OCI-LY7 (cell line): ENCODE data around the gene SLC25A33. TPM values are rescaled to one million over a fixed set of nuclear protein-coding genes. Genes with fewer than 3 reads are reported as not detected.

ENCODE experiments used
- BruUV-seq: library from RNA; stranded (reverse); fragments of 400-500 nt; replicated peaks from 2 replicates; lab custom pipeline; 2021; lab: Mats Ljungman, UMichigan
- CTCF ChIA-PET: fragments of 300-600 bp; sonication (Branson Sonifier 250); formaldehyde crosslinking; loops from one replicate; lab custom pipeline; 2022; ENCODE audit warnings: antibody characterized with exemption; ENCODE audit not compliant: unreplicated experiment; lab: Charles Lee
- POLR2A ChIA-PET: fragments of 300-600 bp; sonication (Branson Sonifier 250); formaldehyde crosslinking; loops from one replicate; lab custom pipeline; 2022; ENCODE audit warnings: antibody characterized with exemption; lab: Charles Lee
- DNase-seq: peaks from one replicate; pipeline ENCODE4 v3.0.0-alpha.2; 2015; ENCODE audit warnings: low spot score
- H2AFZ ChIP-seq: fragments of 200-600 bp; sonication (generic), shearing (Covaris generic); 2 replicates; pipeline ENCODE4 v1.6.1; 2014; ENCODE audit warnings: mild to moderate bottlenecking, antibody characterized with exemption, low read length, moderate library complexity
- H3K27ac ChIP-seq: fragments of 200-600 bp; sonication (generic); 2 replicates; pipeline ENCODE4 v1.5.1; 2014; ENCODE audit warnings: mixed run types, low read depth, mild to moderate bottlenecking, moderate library complexity, low read length, inconsistent platforms; ENCODE audit not compliant: poor library complexity, severe bottlenecking
- H3K36me3 ChIP-seq: fragments of 200-600 bp; sonication (generic); 2 replicates; pipeline ENCODE4 v1.6.1; 2014; ENCODE audit warnings: mild to moderate bottlenecking, antibody characterized with exemption, low read length, moderate library complexity, mixed read lengths; ENCODE audit not compliant: insufficient read depth
- H3K4me1 ChIP-seq: fragments of 200-600 bp; sonication (generic); 2 replicates; pipeline ENCODE4 v1.5.1; 2014; ENCODE audit warnings: mild to moderate bottlenecking, low read length; ENCODE audit not compliant: insufficient read depth, poor library complexity, severe bottlenecking
- H3K4me2 ChIP-seq: fragments of 200-600 bp; sonication (generic); 2 replicates; pipeline ENCODE4 v1.6.1; 2014; ENCODE audit warnings: mild to moderate bottlenecking, low read length
- H3K4me3 ChIP-seq: fragments of 200-600 bp; sonication (generic); 2 replicates; pipeline ENCODE4 v1.5.1; 2014; ENCODE audit warnings: mild to moderate bottlenecking, low read depth, low read length; ENCODE audit not compliant: poor library complexity, severe bottlenecking
- H3K79me2 ChIP-seq: fragments of 200-600 bp; sonication (generic); 2 replicates; pipeline ENCODE4 v1.6.1; 2016; ENCODE audit warnings: low read depth, mild to moderate bottlenecking, low read length, moderate library complexity, mixed read lengths; ENCODE audit not compliant: insufficient read depth
- H3K9me2 ChIP-seq: fragments of 200-600 bp; sonication (generic); 2 replicates; pipeline ENCODE4 v1.6.1; 2016; ENCODE audit warnings: mild to moderate bottlenecking, low read length, mixed read lengths; ENCODE audit not compliant: insufficient read depth
- H3K9me3 ChIP-seq: fragments of 200-600 bp; sonication (generic); 2 replicates; pipeline ENCODE4 v1.6.1; 2014; ENCODE audit warnings: mild to moderate bottlenecking, mixed run types, low read length, mixed read lengths
- H4K20me1 ChIP-seq: fragments of 200-600 bp; sonication (generic); 2 replicates; pipeline ENCODE4 v1.6.1; 2014; ENCODE audit warnings: mild to moderate bottlenecking, antibody characterized with exemption, low read length, moderate library complexity, mixed read lengths; ENCODE audit not compliant: insufficient read depth
- EZH2phosphoT487 ChIP-seq: fragments of 200-600 bp; sonication (generic); IDR thresholded peaks from 2 replicates; pipeline ENCODE4 v1.6.1; 2018; ENCODE audit warnings: low read depth, borderline replicate concordance, mild to moderate bottlenecking, mixed run types, antibody characterized with exemption, low read length, moderate library complexity, mixed read lengths
- intact Hi-C: fragments of 100-400 bp; cut with micrococcal nuclease; formaldehyde crosslinking; loops from one replicate; pipeline ENCODE4 v1.10.0; 2022; ENCODE audit not compliant: unreplicated experiment
- total RNA-seq, 2 experiments: library from RNA; depleted of rRNA in 1 of 2; stranded (reverse); fragments of >200 nt in 1 of 2; shearing (Covaris generic) in 1 of 2; gene quantifications; 2 replicates each; pipeline ENCODE4 v1.2.3, GENCODE V29; 2014 to 2022
- TF ChIP-seq, protein P1 (sequence below): fragments of 200-600 bp; sonication (generic); conservative IDR thresholded peaks from 2 replicates; pipeline ENCODE4 v1.5.1; 2014; ENCODE audit warnings: mild to moderate bottlenecking, antibody characterized with exemption, low read length, moderate library complexity, mixed read lengths

SLC25A33 gene
- total RNA-seq, 2 experiments from 2014 or later: 15.1 to 16.5 TPM

GRCh38 chr1:9600861-9601834, 61.9 kb downstream of the SLC25A33 start:
- POLR2A ChIA-PET: no interaction called here
- Histone ChIP-seq H3K4me1 (no peaks in the 10 kb centered on the region), H3K9me2 (no peaks in the 10 kb centered on the region), H3K36me3 (peaks cover 42% of the 10 kb centered on the region; the same call in 1 of the 2 replicates), H2AFZ (no peak overlapping the region), H3K79me2 (no peaks in the 10 kb centered on the region), H3K27ac (no peak overlapping the region), H4K20me1 (no peaks in the 10 kb centered on the region), H3K9me3 (no peaks in the 10 kb centered on the region), H3K4me2 (no peak overlapping the region), H3K4me3 (no peak overlapping the region)
- CTCF ChIA-PET: no interaction called here
- no peak for DNase-seq
- TF ChIP-seq, protein P1, sequence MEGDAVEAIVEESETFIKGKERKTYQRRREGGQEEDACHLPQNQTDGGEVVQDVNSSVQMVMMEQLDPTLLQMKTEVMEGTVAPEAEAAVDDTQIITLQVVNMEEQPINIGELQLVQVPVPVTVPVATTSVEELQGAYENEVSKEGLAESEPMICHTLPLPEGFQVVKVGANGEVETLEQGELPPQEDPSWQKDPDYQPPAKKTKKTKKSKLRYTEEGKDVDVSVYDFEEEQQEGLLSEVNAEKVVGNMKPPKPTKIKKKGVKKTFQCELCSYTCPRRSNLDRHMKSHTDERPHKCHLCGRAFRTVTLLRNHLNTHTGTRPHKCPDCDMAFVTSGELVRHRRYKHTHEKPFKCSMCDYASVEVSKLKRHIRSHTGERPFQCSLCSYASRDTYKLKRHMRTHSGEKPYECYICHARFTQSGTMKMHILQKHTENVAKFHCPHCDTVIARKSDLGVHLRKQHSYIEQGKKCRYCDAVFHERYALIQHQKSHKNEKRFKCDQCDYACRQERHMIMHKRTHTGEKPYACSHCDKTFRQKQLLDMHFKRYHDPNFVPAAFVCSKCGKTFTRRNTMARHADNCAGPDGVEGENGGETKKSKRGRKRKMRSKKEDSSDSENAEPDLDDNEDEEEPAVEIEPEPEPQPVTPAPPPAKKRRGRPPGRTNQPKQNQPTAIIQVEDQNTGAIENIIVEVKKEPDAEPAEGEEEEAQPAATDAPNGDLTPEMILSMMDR: no peak
- TF ChIP-seq EZH2phosphoT487: no peak
- BruUV-seq: no TSS peak
- intact Hi-C loops: no loop called here

GRCh38 chr1:9601942-9602793, 62.9 kb downstream of the SLC25A33 start:
- no peaks in the 10 kb centered on the region for H3K4me1 ChIP-seq
- POLR2A ChIA-PET: no interaction called here
- H3K9me3 ChIP-seq: no peaks in the 10 kb centered on the region
- no TSS peak for BruUV-seq
- H4K20me1 ChIP-seq: no peaks in the 10 kb centered on the region
- no peak overlapping the region for H2AFZ ChIP-seq
- no peak for DNase-seq
- TF ChIP-seq, protein P1: no peak
- TF ChIP-seq EZH2phosphoT487: no peak
- no peaks in the 10 kb centered on the region for H3K79me2 ChIP-seq
- H3K4me3 ChIP-seq: no peak overlapping the region
- H3K4me2 ChIP-seq: no peak overlapping the region
- intact Hi-C loops: no loop called here
- no peaks in the 10 kb centered on the region for H3K9me2 ChIP-seq
- H3K36me3 ChIP-seq: peaks cover 37% of the 10 kb centered on the region; the same call in 1 of the 2 replicates
- CTCF ChIA-PET: no interaction called here
- no peak overlapping the region for H3K27ac ChIP-seq
